GM18498 (cell line): ENCODE measurements around the gene CA5B.
"Not testable (repeated sequence)": the region's sequence is repeated elsewhere in the genome, so short reads cannot be mapped to it uniquely, and the experiment has no call there.

ENCODE experiments used
- ATAC-seq: cut with Tn5 transposase; IDR thresholded peaks from one replicate; pipeline ENCODE4 v1.9.1; 2021; ENCODE audit warnings: mild to moderate bottlenecking, moderate library complexity; ENCODE audit not compliant: unreplicated experiment

CA5B gene

DNA sequence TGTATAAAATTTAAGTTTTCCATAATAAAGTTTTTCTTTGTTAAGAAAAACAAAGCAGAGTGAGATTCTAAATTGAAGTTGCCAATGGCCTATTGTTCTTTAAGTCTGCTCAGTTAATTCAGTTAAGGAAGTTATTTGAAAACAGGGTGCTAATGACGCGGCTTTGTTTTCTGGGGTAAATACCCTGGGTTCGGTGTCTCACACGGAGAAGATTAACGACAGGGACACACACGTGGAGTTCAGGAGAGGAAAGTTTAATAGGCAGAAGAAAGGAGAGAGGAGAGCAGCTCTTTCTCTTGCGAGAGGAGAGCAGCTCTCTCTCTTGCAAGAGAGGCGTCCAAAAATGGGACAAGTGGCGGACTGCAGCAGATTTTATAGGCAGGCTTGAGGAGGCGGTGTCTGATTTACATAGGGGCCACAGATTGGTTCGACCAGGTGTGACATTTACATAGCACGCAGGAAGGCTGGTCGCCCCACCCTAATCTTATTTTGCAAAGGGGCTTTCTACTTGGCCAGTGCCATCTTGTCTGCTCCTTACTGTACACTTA lies 9.6 kb downstream of the CA5B start:
- ATAC-seq: no peak

DNA sequence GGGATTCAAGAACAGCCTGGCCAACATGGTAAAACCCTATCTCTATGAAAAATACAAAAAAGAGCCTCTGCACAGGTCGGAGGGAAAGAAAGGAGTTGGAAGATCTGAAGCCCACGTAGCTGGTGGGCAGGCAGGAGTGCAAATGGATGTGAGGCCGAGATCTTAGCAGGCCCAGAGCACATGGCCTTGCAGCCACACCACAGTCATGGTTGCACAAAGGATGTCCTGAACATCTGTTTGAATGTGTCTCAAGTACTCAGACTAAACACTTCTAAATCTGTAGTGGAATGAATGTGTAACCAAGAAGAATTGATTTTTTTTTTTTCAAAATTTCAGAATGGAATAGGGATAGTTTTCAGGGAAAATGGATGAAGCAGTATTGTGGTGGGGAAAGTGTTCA lies 10.8 kb downstream of the CA5B start:
- no peak for ATAC-seq

DNA sequence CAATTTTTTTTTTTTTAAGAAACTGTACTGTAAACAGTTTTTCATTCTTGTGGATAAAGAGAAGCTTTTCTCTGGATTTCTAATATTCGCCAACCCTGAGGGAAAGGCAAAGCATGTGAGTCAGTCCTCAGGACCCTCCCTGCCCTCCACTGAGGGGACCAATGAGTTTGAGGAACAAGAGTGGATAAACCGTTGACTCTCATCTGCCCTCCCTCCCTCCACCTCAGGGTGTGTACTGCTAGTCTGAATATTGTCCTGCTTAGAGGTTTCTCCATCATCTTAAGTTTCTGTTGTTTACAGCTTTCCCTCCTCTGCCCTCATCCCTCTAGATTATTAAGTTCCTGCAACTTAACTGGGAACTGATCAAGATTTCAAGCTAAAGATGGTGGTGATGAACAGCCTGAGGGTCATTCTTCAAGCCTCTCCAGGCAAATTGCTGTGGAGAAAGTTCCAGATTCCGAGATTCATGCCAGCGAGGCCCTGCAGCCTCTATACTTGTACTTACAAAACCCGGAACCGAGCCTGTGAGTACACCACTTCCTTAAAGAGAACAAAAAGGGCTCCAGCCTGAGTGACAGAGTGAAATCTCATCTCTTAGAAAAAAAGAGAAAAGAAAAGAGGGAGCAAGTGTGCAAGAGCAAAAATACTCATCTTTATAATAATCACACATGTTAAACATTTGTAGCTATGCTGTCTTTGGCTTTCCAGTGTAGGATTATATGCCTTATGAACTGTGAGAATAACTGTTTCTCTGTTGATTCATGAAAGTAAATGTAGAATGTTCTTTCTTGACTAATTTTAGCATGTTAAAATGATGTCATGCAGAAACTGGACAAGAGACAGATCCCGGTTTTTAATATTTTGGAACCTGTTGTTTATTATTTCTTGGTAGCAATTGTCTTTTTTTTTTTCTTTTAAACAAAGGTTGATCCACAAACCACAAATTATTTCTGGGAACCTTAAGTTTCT lies 11.9 kb downstream of the CA5B start:
- ATAC-seq: peak; percentile 87

DNA sequence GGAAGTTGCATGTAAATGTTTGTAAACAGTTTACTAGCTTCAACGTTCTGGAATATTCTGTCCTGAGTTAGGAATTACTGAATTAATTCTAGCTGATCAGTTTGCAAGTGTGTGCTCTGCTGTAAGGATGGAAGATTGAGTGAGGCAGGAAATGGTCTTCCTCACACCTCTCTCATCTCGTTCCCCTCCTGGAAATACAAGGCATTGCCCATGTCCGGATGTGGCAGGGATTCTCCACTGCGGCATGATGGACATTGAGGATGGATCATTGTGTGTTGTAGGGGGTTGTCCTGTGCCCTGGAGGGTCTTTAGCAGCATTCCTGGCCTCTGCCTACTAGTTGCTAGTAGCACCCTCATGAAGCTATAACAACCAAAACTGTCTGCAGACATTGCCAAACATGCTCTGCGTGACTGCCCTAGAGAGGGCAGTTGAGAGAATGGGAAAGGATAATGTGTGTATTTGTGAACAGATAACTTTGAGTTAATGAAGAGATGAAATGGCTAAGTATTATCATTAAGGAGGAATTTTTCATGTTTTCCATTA lies 12.6 kb downstream of the CA5B start:
- no peak for ATAC-seq

DNA sequence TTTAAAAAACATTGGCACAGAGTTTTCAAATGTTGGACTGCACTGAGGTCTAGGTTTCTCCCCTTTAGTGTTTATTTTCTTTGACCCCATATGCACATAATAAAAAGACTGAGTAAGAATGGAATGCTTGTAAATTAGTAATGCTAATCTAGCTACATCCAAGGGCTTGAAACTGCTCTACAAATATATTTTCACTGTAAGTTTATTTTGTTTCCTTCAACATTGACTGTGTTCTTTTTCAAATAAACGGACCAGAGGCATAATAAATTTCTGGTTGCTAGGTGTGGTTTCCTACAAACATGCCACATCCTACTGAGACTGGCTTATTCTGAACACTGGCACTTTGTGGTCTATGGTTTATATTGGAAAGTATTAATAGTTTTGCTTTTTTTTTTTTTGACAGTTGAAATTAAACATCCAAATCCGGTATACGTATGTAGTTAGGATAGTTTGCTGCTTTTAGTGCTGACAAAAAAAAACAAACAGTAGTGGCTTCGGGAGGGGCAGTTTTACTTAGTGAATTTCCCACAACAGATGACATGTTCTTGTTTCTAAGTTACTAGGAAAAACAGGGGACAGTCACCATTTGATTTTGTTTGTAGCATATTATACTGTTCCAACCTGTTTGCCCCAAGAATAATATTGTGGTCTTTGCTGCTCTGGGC lies 13.2 kb downstream of the CA5B start:
- peak; percentile 46 for ATAC-seq

DNA sequence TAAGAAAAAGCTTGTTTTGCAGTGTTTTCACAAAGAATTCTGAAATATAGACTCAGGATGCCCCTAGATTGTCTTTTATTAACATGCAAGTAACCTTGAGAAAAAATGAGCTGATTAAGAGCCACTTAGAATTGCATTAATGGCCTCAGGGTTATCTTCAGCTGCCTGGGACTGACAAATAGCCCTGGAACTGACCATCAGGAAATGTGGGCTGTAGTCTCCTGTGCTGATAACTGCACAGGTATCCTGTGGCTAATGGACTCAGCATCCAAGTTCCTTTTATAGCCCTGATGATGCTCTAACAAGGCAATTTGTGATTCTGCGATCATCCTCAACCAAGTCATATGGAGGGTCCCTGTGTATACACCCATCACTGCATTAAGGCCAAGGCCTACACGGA lies 17.0 kb downstream of the CA5B start:
- ATAC-seq: no peak

DNA sequence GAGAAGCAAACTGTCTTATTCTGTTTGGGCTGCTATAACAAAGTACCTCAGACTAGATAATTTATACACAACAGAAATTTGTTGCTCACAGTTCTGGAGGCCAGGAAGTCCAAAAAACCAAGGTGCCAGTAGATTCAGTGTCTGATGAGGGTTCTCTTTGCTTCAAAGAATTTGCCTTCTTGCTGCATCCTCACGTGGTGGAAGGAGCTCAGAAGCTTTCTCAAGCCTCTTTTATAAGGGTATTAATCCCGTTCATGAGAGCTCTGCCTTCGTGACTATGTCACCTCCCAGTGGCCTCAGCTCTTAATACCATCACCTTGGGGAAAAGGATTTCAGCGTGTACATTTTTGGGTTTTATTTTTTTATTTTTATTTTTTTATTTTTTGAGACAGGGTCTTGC lies 20.1 kb downstream of the CA5B start:
- no peak for ATAC-seq

DNA sequence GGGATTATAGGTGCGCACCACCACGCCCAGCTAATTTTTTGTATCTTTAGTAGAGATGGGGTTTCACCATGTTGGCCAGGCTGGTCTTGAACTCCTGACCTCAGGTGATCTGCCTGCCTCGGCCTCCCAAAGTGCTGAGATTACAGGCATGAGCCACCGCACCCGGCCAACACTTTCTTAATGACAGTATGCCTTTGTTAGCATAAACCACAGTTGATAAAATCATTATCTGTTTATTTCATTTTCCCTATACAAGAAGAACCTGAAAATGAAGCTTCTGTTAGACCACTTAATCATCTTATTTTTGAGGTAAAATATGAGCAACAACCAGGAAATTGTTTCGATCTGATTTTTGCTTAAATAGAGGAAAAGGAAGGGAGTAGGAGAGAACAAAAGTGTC lies 21.8 kb downstream of the CA5B start:
- not testable (repeated sequence) for ATAC-seq

DNA sequence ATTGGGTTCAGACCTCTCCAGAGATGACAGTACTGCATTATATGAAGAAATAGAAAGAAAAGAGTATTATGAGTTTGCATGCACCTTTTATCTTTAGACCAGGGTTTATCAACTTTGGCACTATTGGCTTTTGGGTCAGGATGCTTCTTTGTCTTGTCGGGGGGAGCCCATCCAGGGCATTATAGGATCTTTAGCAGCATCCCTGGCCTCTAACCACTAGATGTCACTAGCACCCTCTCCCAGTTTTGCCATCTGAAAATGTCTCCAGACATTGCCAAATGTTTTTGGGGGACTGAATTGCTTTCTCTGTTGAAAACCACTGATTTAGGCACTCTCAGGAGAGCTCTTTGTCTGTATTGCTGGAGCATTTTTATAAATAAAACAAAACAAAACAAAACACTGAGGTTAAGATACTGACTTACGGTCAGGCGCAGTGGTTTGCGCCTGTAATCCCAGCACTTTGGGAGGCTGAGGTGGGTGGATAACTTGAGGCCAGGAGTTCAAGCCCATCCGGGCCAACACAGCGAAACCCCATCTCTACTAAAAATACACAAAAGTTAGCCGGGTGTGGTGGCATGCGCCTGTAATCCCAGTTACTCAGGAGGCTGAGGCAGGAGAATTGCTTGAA lies 23.6 kb downstream of the CA5B start:
- no peak for ATAC-seq

DNA sequence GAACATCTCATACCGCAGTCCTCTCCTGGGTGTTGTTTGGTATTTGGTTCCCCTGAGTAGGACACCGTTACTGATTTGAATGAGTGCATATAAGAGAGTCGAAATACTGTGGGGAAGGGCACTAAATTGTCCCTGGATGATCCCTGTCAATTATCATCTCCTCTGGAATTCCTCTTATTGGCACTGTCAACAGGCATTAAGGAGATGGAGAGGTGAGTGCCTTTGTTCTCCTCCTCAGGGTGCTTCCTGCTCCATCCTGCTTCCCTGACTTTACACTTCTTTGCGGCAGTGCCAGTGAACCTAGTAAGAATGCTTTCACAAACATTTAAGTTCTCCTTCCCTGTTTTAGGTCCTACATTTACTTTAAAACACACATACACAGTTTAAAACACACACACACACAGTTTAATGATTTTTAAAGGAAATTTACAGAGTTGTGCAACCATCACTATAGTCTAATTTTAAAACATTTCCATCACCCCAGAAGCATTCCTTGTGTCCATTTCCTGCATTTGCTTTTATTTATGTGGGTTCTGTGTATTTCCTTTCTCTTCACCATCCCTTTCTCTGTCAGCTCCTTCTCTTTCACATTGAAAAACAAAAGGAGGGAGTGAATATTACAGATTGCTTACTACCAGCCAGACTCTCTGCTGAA lies 31.4 kb downstream of the CA5B start:
- ATAC-seq: no peak

DNA sequence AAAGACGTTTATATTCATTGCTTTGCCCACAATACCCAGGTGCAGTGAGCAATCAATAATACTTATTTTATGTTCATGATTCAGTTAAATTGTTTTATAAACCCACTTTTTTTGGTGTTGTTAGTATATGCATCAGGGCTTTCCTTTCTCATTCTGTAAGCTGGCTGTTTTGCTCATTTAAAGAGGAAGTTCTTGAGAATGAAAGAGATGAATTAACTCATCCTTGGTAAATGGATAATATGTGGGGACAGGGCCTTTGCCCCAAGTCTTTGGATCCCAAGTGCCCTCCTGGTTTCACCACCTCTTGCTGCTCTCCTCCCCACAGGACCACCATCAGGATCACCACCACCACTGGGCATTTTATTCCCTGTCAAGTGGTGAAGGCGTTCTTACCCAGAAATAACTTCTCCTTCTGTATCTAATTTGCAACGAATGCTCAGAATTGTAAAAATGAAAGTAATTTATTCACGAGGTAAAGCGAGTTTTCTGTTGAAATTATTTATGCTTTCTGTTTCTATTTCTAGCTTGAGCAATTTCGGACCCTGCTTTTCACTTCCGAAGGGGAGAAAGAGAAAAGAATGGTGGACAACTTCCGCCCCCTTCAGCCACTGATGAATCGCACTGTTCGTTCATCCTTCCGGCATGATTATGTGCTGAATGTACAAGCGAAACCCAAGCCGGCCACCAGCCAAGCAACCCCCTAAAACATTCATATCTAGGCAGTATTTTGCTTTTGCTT lies 44.1 kb downstream of the CA5B start:
- ATAC-seq: peak; percentile 86

DNA sequence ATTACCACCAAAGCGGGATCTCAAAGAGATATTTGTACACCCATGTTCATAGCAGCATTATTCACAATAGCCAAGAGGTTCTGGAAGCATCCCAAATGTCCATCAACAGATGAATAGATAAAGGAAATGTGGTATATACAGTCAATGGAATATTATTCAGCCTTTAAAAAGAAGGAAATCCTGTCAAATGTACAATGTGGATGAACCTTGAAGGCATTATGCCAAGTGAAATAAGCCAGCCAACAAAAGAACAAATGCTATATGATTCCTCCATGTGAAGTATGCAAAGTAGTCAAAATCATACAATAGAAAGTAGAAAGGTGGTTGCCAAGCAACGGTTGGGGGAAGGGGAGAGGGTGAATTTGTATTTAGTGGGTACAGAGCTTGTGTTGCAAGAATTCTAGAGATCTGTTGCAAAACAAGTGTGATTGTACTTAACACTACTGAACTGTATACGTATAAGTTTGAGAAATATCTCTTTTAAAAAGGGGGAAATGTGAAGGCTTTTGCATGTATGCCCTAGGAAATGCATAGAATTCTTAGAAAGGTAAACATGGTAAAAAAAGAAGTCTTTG lies 47.2 kb downstream of the CA5B start:
- ATAC-seq: no peak

DNA sequence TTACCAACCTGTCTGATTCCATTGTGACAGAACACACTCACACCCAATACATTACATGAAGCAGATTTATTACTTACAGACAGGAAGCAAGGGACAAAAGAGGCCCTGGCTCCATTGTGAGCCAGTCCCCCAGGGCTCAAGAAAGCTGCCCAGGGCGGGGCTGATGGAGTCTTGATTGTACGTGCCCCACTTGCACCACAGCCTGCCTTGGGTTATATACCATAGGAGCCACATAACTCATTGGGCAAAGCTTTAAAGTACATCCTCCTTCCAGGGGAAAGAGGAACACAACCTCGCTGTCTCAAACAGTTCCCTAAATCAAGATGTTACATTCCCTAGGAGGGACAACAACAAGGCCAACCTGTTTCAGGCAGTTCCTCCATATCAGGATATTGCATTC lies 48.8 kb downstream of the CA5B start:
- ATAC-seq: no peak

DNA sequence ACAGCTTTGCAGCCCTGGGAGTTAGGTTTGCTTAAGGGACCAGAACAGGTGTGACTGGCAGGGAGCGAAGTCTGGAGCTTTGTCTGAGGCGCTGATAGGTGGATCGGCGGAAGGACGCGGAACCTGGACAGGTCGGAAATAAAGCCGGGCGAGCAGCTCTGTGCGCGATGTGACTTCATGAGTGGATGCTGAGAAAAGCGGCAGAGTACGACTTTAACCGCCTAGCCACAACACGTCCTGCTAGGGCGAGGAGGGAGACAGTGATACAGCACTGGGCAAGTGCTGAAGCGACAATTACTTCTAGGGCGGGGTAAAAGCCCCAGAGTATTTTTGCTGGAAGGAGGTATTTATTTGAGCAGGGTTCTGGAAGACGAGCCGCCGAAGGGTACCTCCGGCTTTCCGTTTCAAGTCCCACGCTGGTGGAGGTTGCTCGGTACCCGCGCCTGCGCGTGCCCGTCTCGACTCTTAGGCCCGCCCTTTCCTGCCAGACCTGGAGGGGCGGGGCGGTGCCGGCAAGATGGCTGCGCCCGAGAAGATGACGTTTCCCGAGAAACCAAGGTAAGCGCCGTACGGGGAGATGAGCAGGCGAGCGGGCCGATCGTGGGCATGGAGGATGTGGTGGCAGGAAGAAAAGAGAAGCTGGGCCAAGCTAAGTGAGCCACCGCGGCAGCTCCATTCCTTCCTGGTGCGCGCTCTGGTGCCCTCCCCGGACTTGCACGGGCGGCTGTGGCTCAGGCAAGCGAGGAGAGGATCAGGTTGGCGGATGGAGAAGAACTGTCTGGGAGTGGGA lies 52.1 kb downstream of the CA5B start, which contains the start of gene ZRSR2:
Gene ZRSR2 (plus strand): TSS at position 506 of the 790 bp plus-strand sequence. CDS start 12 bp downstream, at position 518.
- peak; percentile 95 for ATAC-seq

DNA sequence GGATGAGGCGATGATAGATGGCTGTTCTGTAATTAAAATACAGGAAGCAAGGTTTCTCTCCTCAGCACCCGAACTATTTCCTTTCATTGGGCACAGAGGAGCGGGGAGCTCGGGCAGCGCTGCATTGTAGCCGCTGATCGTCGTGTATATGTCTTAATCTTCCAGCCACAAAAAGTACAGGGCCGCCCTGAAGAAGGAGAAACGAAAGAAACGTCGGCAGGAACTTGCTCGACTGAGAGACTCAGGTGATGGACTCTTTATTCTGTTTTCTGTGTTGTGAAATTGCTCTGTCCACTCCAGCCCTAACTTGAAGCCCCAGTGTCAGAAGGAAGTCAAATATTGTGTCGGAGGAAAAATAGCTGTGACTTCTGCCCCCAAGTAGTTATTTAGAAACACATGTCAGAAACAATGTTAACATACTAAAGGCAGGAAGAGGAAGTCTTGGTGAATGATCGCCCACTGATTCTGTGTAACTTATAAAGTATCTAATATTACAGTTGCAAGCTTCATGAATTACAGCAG lies 52.8 kb downstream of the CA5B start:
- peak; percentile 6 for ATAC-seq

DNA sequence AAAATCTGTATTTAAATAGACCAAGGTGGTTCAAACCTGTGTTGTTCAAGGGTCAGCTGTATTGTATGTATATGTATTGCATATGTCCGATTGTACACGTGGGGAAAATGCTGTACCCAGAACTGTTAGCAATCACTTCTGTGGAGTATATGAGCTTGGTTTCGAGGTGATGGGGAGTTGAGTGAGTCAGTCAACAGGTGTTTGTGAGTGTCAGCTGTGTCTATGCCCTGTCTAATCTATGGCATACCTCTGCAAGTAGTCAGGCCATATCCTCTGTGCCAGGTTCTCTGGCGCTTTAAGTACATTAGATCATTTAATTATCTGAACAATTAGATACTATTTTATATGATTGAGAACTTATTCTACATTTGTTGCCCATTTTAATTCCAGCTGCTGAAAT lies 59.6 kb downstream of the CA5B start:
- no peak for ATAC-seq

DNA sequence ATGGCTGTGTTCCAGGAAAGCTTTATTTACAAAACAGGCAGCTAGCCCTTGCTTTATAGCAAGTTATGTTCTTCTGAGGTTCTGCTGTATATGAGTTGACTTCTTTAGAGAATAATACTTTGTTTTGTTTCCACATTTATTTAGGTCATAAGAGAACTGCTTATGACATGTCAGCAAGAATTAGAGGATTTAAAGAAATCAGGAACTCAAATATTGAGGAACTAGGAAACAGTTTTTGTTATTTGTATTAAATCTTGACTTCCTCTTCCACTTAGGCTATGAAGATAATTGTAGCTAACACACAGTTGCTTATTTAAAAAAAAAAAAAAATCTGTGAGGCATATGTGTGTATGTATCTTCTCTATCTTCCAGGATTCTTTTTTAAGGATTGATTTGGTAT lies 66.5 kb downstream of the CA5B start:
- no peak for ATAC-seq

DNA sequence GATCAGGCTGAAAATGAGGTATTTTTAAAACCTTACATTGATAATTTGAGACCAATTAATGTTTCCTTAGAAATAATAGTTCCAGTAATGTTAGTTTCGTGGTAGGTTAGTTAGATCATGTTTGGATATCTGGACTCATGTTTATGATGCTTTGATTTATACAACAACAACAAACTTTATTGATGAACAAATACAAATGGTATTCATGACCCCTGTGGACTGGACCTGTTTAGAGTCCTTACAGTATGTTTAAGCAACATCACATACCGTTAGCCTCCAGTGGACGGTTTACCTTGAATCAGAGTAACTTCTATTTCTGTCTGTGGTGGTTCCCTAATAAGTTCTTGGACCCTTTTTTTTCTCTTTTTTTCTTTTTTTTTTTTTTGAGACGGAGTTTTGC lies 70.2 kb downstream of the CA5B start:
- ATAC-seq: no peak
